IPS-15b (cell line): ENCODE data around the gene METTL22.
A peak's percentile ranks its signal among the peaks of the same experiment; 100 is the strongest.

ENCODE experiments used
- H3K27me3 ChIP-seq: one replicate; pipeline ENCODE4 v1.6.1; 2013; ENCODE audit warnings: low read length; ENCODE audit not compliant: control insufficient read depth, insufficient read depth
- H3K36me3 ChIP-seq: one replicate; pipeline ENCODE4 v1.6.1; 2013; ENCODE audit warnings: low read length; ENCODE audit not compliant: control insufficient read depth, insufficient read depth
- H3K4me1 ChIP-seq: one replicate; pipeline ENCODE4 v1.6.1; 2013; ENCODE audit warnings: mild to moderate bottlenecking, low read length; ENCODE audit not compliant: control insufficient read depth, insufficient read depth
- H3K4me3 ChIP-seq: one replicate; pipeline ENCODE4 v1.5.1; 2013; ENCODE audit warnings: low read depth, low read length
- H3K9ac ChIP-seq: one replicate; pipeline ENCODE4 v1.6.1; 2013; ENCODE audit warnings: low read depth, mild to moderate bottlenecking, low read length
- H3K9me3 ChIP-seq: one replicate; pipeline ENCODE4 v1.6.1; 2013; ENCODE audit warnings: mild to moderate bottlenecking, low read length; ENCODE audit not compliant: control insufficient read depth, insufficient read depth

Gene METTL22

DNA sequence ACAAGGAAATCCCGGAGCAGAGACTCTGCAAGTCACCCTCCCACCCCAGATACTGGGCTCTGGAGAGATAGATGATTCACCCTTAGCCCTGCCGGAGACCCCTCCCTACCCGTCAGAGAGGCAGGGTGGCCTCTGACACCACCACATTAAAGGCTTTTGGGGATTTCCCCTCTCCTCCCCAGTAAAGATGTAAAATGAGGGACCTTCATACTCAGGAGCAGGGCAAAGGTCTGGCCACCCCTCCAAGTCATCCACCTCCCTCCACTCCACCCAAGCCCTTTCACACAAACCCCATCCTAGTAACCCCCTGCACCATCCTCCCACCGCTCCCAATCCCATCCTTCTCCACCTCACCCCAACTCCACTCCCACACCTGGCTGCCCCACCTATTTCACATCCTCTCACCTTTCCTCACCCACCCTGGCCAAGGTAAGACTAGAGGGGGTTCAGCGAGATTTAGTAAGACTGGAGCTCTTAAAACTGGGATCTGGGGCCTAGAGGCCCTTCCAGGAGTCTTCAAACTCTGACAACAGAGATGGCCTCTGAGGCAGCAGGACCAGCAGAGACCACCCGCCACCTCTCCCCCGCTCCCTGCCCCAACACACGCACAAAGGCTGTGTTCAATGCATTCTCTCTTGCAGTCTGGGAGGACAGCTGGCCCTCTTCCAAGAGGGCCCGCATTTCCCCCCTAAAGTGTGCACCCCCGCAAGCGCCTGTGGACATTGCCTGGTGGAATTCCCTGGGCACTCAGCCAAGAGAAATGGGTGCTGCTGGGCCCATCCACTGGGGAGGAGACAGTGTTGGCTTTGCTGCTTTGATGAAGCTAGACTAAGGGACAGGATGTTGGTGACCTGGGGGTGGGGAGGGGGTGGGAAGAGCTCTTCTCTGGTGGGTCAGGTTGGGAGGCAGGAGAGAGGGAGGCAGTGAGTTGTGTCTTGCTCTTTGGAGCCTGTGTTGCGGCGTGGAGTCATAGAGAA is 54.0 kb downstream of the METTL22 start:
- no peak overlapping the region for H3K9ac ChIP-seq

DNA sequence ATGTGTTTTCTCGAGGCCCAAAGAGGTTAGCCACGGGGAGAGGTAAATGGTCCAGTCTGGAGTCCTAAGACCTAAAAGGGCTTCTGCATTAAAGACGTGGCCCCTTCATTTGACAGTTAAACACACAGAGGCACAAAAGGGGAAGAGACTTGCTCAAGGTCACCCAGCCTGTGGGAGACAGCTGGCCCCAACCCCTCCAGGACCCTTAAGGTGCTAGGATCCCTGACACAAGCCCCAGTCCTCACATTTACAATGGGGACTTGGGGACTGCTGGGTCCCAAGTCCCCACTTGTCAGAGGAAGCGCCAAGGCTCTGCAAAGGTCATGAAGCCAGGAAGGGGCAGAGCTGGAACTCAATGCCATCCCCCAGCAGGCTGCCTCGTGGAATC is 54.7 kb downstream of the METTL22 start:
- peaks cover 26% of the 10 kb centered on the region for H3K27me3 ChIP-seq
- no peak overlapping the region for H3K4me3 ChIP-seq
- H3K4me1 ChIP-seq: no peaks in the 10 kb centered on the region
- no peaks in the 10 kb centered on the region for H3K36me3 ChIP-seq
- no peaks in the 10 kb centered on the region for H3K9me3 ChIP-seq
- H3K9ac ChIP-seq: no peak overlapping the region

More for the DNA sequence above, 54.0 kb downstream of the METTL22 start:
- H3K36me3 ChIP-seq: no peaks in the 10 kb centered on the region
- no peaks in the 10 kb centered on the region for H3K4me1 ChIP-seq
- H3K27me3 ChIP-seq: peaks cover 26% of the 10 kb centered on the region
- H3K9me3 ChIP-seq: no peaks in the 10 kb centered on the region
- H3K4me3 ChIP-seq: peak overlapping the region; percentile 67

DNA sequence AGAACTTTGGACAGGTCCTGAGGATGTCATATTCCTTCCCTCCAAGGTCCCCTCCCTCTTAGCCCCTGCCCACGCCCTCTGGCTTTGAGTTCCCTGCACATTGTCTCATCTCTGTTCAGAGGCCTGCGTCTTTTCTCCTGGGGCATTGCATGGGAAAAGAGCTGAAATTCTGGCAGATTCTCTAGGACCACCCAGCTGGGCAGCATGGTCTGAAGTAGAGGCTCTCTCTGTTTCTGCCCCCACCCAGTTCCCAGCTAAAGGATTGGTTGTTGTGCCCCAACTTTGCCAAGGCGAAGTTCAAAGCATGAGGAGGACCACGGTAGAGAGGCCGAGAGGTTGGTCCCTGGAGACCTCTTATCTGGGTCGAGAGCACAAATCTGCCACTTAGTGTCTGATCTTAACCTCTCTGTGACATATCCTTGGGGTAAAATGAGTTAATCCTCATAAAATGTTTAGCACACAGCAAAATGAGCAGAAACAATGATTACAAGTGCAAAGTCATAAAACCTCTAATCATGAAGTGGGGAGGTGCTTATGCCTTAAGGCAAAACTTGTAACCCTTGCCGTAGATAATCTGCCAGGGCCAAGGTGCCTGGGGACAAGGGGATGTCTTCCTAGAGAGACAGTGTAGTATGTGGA is 55.4 kb downstream of the METTL22 start:
- Histone ChIP-seq H3K4me1 (no peaks in the 10 kb centered on the region), H3K9me3 (no peaks in the 10 kb centered on the region), H3K27me3 (peaks cover 26% of the 10 kb centered on the region), H3K4me3 (no peak overlapping the region), H3K36me3 (no peaks in the 10 kb centered on the region), H3K9ac (no peak overlapping the region)

- Histone ChIP-seq H3K4me1 (no peaks in the 10 kb centered on the region), H3K9me3 (no peaks in the 10 kb centered on the region), H3K27me3 (peaks cover 26% of the 10 kb centered on the region), H3K4me3 (no peak overlapping the region), H3K36me3 (no peaks in the 10 kb centered on the region), H3K9ac (no peak overlapping the region)
Observed at GRCh38 chr16:8677481-8677880, 56.0 kb downstream of the METTL22 start.

DNA sequence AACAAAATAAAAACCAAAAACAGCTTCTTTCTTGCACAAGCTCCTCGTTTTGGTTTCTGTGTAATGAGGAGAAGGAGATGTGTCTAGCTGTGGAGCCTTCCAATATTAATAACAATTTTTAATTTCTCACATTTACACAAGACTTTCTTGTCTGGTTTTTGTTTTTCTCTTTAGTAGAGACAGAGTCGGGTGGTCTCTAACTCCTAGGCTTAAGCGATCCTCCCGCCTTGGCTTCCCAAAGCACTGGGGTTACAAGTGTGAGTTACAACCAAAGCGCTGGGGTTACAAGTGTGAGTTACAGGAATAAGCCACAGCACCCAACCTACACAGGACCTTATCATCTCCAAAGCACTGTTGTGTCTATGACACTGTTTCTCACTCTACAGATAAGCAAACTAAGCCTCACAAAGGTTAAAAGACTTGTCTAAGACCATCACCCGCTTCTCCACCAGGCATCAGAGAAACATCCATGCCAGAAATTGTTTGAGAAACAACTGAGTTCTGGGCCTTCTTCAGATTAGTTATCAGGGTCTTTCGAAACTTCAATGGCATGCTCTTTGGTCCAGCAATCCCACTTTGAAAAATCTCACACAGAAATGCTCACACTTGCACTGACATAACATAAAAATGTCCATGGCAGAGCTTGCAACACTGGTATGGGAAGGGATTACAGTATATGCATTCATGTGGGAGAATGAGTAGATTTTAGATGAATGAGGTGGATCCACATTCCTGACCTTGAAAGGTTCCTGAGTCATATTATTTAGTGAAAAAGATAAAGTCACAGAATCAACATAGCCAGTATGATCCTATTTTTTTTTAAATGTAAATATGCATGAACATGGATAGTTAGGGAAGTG is 56.8 kb downstream of the METTL22 start:
- H3K9ac ChIP-seq: no peak overlapping the region
- no peak overlapping the region for H3K4me3 ChIP-seq
- no peaks in the 10 kb centered on the region for H3K9me3 ChIP-seq
- H3K27me3 ChIP-seq: peaks cover 22% of the 10 kb centered on the region
- no peaks in the 10 kb centered on the region for H3K36me3 ChIP-seq
- H3K4me1 ChIP-seq: no peaks in the 10 kb centered on the region

- Histone ChIP-seq H3K27me3 (peaks cover 14% of the 10 kb centered on the region), H3K9ac (no peak overlapping the region), H3K4me3 (no peak overlapping the region), H3K4me1 (no peaks in the 10 kb centered on the region), H3K36me3 (no peaks in the 10 kb centered on the region), H3K9me3 (no peaks in the 10 kb centered on the region)
Observed at GRCh38 chr16:8679151-8679550, 57.7 kb downstream of the METTL22 start.

DNA sequence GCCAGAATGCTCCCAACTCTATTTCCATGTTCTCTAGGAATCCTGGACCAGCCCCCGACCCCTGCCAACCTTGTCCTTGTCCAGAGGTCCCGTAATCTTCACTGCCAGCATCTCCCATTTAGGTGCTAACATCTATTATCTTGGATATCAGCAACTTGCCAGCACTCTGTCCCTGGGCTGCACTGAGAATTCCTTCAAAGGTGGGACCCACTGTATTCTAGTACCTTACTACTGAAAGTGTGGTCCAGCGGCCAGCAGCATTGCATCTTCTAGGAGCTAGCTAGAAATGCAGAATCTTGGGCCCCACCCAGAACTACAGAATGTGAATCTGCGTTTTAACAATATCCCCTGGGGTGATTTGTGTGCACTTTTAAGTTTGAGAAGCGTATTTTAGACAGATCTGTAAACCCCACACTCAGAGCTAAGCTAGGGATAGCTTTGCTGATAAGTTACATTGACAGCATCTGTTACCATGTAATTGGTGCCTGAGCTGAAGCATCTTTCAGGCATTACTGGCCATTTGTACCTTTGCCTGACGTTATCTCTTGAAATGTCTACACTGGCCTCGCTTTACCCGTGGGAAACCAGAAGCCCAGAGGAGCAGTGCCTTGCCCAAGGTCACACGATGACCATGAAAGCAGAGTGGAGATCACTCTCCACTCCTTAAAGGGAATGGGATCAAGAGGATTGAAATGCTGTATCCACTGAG is 61.2 kb downstream of the METTL22 start:
- Histone ChIP-seq H3K27me3 (no peaks in the 10 kb centered on the region), H3K4me3 (no peak overlapping the region), H3K9ac (no peak overlapping the region), H3K36me3 (no peaks in the 10 kb centered on the region), H3K9me3 (no peaks in the 10 kb centered on the region), H3K4me1 (peaks cover 6% of the 10 kb centered on the region)

DNA sequence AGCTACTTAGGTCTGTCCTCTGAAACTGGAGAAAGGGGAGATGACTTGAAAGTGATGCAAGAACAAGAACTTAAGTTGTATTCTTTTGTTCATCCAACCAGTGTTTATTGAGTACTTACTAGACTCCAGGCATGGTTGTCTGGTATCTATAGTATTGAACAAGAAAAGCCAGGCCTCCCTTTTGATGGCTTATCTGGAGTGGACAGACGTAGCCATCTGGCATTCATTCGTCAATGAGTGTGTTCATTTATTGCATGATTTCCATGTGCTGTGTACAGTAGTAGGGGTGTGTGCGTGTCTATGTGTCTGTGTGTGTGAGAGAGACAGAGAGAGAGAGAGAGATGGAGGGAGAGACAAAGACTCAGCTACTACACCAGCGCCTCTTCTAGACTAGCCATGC is 62.1 kb downstream of the METTL22 start:
- H3K4me3 ChIP-seq: no peak overlapping the region
- no peaks in the 10 kb centered on the region for H3K27me3 ChIP-seq
- no peak overlapping the region for H3K9ac ChIP-seq
- H3K4me1 ChIP-seq: peaks cover 6% of the 10 kb centered on the region
- no peaks in the 10 kb centered on the region for H3K9me3 ChIP-seq
- no peaks in the 10 kb centered on the region for H3K36me3 ChIP-seq

DNA sequence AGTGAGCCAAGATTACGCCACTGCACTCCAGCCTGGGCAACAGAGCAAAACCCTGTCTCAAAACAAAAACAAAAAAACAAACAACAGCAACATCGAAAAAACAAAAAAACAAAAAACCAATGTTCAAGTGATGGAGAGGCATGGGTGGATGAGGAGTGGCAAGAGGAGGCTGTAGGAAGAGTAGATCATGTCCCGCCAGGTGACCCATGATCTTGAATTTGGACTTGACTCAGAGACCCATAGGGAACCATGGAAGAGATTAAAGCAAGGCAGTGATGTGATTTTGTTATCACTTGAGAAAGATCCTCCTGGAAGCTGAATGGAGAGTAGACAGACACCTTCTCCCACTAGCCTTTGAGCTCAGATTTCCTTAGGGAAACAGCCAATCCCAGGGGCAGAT is 64.1 kb downstream of the METTL22 start:
- H3K9me3 ChIP-seq: peaks cover 3% of the 10 kb centered on the region
- no peaks in the 10 kb centered on the region for H3K27me3 ChIP-seq
- no peaks in the 10 kb centered on the region for H3K36me3 ChIP-seq
- peaks cover 6% of the 10 kb centered on the region for H3K4me1 ChIP-seq
- no peak overlapping the region for H3K9ac ChIP-seq
- H3K4me3 ChIP-seq: no peak overlapping the region

DNA sequence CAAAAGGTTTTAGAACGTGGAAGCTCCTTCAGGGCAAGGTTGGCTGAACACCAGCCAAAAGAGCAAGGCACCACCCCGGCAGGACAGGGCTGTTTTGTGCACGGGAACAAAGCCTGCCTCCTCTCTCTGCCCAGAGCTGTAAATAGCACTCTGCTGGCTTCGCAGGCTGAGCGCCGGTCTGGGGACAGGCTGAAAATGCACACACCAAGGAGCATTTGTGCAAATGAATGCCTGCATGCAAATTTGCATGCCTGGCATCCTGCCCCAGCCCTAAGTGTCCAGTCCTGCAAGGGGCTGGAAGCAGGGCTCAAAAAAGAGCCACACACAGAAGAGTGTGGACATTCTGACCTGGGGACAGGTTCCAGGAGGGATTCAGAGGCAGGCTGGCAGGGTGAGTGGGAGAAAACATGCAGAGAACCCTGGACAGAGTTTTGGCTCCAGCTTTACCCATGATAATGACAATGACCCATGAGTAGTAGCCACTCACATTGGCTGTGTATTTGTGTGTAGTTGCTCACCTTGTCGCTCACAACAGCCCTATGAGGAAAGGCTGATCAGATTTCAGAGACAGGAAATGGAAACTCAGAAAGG is 64.6 kb downstream of the METTL22 start:
- Histone ChIP-seq H3K9ac (peak overlapping the region; percentile 26), H3K4me1 (peaks cover 6% of the 10 kb centered on the region)

DNA sequence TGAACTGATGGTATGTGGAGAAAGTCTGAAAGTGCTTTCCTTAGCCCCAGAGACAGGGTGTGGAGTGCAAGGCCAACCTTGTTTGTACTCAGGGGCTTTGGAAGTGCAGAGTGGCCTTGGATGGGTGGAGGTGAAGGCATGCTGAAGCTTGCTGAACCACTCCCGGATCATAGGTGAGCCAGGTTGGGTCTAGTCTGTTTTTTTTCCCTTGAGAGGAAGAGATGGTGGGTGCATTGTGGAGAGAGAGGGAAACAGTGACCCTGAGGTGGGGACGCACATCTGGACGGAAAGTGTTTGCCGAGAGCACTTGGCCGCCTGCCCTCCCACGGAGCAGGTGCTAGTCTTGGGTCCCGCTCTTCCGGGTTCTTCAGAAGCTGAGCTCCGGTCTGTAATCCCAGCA is 65.4 kb downstream of the METTL22 start:
- Histone ChIP-seq H3K4me3 (no peak overlapping the region), H3K9me3 (peaks cover 3% of the 10 kb centered on the region), H3K36me3 (no peaks in the 10 kb centered on the region), H3K9ac (no peak overlapping the region), H3K4me1 (peaks cover 6% of the 10 kb centered on the region), H3K27me3 (no peaks in the 10 kb centered on the region)

More for the DNA sequence above, 64.6 kb downstream of the METTL22 start:
- H3K9me3 ChIP-seq: peaks cover 3% of the 10 kb centered on the region
- no peaks in the 10 kb centered on the region for H3K27me3 ChIP-seq
- H3K4me3 ChIP-seq: no peak overlapping the region
- no peaks in the 10 kb centered on the region for H3K36me3 ChIP-seq
